ACC112 (cell line): ENCODE measurements around the gene ACSL4.
"Not testable (repeated sequence)": the region's sequence is repeated elsewhere in the genome, so short reads cannot be mapped to it uniquely, and the experiment has no call there.

ENCODE experiments used
- H2AFZ ChIP-seq: fragments of 200-600 bp; sonication (generic); one replicate; pipeline ENCODE4 v1.6.0; 2017; ENCODE audit warnings: antibody characterized with exemption, low read length; ENCODE audit not compliant: unreplicated experiment
- H3K27ac ChIP-seq: fragments of 200-600 bp; sonication (generic); 2 replicates; pipeline ENCODE4 v1.5.1; 2014; ENCODE audit warnings: low read depth, mild to moderate bottlenecking, antibody characterized with exemption, low read length, moderate library complexity
- H3K27me3 ChIP-seq: fragments of 200-600 bp; sonication (generic); 2 replicates; pipeline ENCODE4 v1.6.1; 2014; ENCODE audit warnings: mild to moderate bottlenecking, antibody characterized with exemption, low read length, moderate library complexity, mixed read lengths; ENCODE audit not compliant: insufficient read depth
- H3K36me3 ChIP-seq: fragments of 200-600 bp; sonication (generic); 2 replicates; pipeline ENCODE4 v1.6.1; 2016; ENCODE audit warnings: mild to moderate bottlenecking, antibody characterized with exemption, low read length, moderate library complexity, mixed read lengths; ENCODE audit not compliant: insufficient read depth
- H3K4me1 ChIP-seq: fragments of 200-600 bp; sonication (generic); one replicate; pipeline ENCODE4 v1.6.1; 2016; ENCODE audit warnings: low read length, mixed read lengths; ENCODE audit not compliant: insufficient read depth, unreplicated experiment, control insufficient read depth
- H3K4me3 ChIP-seq: fragments of 200-600 bp; sonication (generic); 2 replicates; pipeline ENCODE4 v1.5.1; 2014; ENCODE audit warnings: mild to moderate bottlenecking, low read depth, low read length
- H3K79me2 ChIP-seq: fragments of 200-600 bp; sonication (generic); one replicate; pipeline ENCODE4 v1.6.0; 2016; ENCODE audit warnings: low read length; ENCODE audit not compliant: control insufficient read depth, unreplicated experiment, insufficient read depth

The ACSL4 gene

DNA sequence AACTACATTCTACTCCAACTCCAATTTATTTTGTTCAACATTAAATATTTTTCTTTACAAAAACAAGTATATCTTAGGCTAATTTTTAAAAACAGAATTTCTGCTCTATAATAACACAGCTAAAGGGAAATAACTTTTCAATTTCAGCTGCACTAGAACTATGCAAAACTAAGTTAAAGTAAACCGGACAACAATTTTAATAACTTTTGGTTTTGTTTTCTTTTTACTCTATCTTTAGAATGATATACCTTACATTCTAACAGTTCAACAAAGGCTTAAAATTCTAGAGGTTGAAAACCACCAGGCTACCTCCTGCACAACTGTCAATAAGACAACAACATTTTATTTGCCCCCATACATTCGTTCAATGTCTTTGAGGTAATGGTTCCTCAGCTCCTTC lies 89.4 kb downstream of the ACSL4 start:
- Histone ChIP-seq H2AFZ (no peak overlapping the region), H3K4me3 (no peak overlapping the region), H3K79me2 (no peaks in the 10 kb centered on the region), H3K27me3 (no peaks in the 10 kb centered on the region), H3K36me3 (no peaks in the 10 kb centered on the region), H3K27ac (no peak overlapping the region), H3K4me1 (no peaks in the 10 kb centered on the region)

GRCh38 chrX:109638158-109638557 lies 94.9 kb downstream of the ACSL4 start:
- Histone ChIP-seq H3K79me2 (no peaks in the 10 kb centered on the region), H3K27me3 (no peaks in the 10 kb centered on the region), H3K4me1 (no peaks in the 10 kb centered on the region), H2AFZ (no peak overlapping the region), H3K36me3 (no peaks in the 10 kb centered on the region), H3K27ac (no peak overlapping the region), H3K4me3 (no peak overlapping the region)

GRCh38 chrX:109637477-109637876 lies 95.6 kb downstream of the ACSL4 start:
- H3K36me3 ChIP-seq, H3K27ac ChIP-seq, H2AFZ ChIP-seq, H3K4me3 ChIP-seq, H3K27me3 ChIP-seq, H3K4me1 ChIP-seq, H3K79me2 ChIP-seq: not testable (repeated sequence)

- Histone ChIP-seq H3K4me3 (no peak overlapping the region), H3K27me3 (no peaks in the 10 kb centered on the region), H3K36me3 (no peaks in the 10 kb centered on the region), H3K27ac (no peak overlapping the region), H3K79me2 (no peaks in the 10 kb centered on the region), H2AFZ (no peak overlapping the region), H3K4me1 (no peaks in the 10 kb centered on the region)
These were observed 97.9 kb downstream of the ACSL4 start for GRCh38 chrX:109635146-109635545.

DNA sequence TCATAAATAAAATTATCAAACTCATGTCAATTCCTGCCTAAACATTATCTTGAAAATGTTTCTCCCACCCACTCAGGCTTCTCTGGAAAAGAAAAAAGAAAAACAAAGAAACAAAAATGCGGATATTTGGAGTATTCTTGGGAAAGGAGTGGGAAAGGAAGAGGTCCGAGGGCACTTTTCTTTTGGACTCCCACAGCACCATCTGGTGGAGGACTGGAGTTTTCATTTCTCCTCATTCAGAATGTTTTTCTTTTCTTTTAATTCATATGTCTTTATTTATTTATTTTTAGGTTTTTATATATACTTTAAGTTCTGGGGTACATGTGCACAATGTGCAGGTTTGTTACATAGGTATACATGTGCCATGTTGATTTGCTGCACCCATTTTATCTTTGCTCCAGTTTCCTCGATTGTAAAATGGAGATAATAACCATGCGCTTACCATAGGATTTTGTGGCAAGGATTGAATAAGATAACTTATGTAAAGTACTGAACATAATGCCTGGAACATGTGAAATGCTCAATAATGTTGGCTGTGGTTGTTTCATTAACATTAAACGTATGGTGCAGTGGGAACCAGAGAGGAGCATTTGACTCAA lies 100.1 kb downstream of the ACSL4 start:
- Histone ChIP-seq H3K4me3 (no peak overlapping the region), H3K36me3 (no peaks in the 10 kb centered on the region), H2AFZ (no peak overlapping the region), H3K79me2 (no peaks in the 10 kb centered on the region), H3K27me3 (no peaks in the 10 kb centered on the region), H3K4me1 (no peaks in the 10 kb centered on the region), H3K27ac (no peak overlapping the region)

GRCh38 chrX:109629310-109629709 lies 103.7 kb downstream of the ACSL4 start:
- no peaks in the 10 kb centered on the region for H3K79me2 ChIP-seq
- H3K36me3 ChIP-seq: no peaks in the 10 kb centered on the region
- H3K27ac ChIP-seq: no peak overlapping the region
- no peak overlapping the region for H3K4me3 ChIP-seq
- H3K27me3 ChIP-seq: no peaks in the 10 kb centered on the region
- H3K4me1 ChIP-seq: no peaks in the 10 kb centered on the region
- no peak overlapping the region for H2AFZ ChIP-seq

DNA sequence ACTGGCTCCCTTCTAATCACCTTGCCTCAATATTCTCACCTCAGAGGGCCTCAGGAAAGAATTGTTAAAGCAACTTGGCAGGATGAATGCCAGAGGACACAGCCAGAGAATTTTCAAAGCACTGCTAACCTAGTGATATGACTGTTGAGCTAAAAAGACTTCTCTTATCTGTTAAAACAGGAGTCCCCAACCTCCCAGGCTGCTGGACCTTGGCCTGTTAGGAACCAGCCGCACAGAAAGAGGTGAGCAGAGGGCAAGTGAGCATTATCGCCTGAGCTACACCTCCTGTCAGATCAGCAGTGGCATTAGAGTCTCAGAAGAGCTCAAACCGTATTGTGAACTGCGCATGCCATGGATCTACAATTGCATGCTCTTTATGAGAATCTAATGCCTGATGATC lies 106.4 kb downstream of the ACSL4 start:
- H3K4me1 ChIP-seq: no peaks in the 10 kb centered on the region

DNA sequence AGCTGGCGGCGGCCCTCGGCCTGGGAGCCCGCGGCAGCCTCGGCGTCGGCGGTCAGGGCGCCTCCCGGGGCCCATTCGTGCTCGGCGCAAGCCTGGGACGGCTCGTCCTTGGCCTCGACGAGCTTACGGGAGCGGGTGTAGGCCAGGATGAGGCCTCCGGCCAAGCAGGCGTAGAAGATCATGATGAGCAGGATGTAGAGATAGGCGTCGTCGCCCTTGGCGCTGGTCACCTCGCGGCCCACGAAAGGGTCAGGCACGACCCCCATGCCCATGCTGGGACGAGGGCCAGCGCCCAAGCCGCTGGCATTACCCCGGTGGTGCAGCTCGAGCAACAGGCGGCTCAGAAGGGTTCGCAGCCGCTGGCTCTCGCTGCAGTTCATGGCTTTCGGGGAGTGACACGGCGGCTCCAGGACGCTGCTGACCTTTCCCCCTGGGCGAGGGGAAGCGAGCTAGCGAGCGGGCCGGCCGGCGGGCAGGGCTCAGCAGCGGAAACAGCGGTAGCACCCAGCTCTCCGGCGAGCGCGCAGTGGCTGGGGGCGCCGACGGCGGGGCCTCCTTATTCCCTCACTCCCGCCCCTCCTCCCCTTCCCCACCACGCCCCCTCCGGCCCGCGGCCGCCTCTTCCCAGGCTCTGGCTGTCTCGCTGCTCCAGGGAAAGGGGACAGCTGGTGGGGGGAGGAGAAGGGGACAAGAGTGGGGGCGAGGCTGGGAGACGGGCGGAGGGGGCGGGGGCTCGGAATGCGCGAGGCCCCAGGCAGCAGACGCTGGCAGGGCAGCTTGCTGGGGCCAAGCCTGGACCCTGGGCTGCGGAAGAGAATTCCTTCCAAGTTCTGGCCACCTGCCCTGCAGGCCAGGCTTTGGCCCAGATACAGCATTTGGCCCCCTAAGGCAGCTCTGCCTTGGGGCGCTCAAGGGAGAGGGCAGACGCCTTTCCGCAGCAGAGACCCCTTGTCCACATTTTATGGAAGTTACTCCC lies 108.1 kb downstream of the ACSL4 start, which contains the start of gene KCNE5:
Gene KCNE5, minus strand, starts transcription at position 532 of the 976 bp plus-strand sequence. Its CDS starts 152 bp downstream, at position 380.
- Histone ChIP-seq H3K36me3 (no peaks in the 10 kb centered on the region), H3K79me2 (no peaks in the 10 kb centered on the region), H3K27ac (no peak within 1 kb of the TSS), H3K4me1 (no peaks in the 10 kb centered on the region), H3K27me3 (no peaks in the 10 kb centered on the region), H2AFZ (no peak within 1 kb of the TSS), H3K4me3 (no peak within 1 kb of the TSS)

More for the DNA sequence above, 106.4 kb downstream of the ACSL4 start:
- Histone ChIP-seq H3K36me3 (no peaks in the 10 kb centered on the region), H3K27me3 (no peaks in the 10 kb centered on the region), H3K27ac (no peak overlapping the region), H3K79me2 (no peaks in the 10 kb centered on the region), H3K4me3 (no peak overlapping the region), H2AFZ (no peak overlapping the region)

GRCh38 chrX:109623997-109624396 lies 109.1 kb downstream of the ACSL4 start:
- H2AFZ ChIP-seq: no peak overlapping the region
- H3K4me3 ChIP-seq: no peak overlapping the region
- H3K27ac ChIP-seq: no peak overlapping the region
- no peaks in the 10 kb centered on the region for H3K36me3 ChIP-seq
- no peaks in the 10 kb centered on the region for H3K27me3 ChIP-seq
- no peaks in the 10 kb centered on the region for H3K4me1 ChIP-seq
- H3K79me2 ChIP-seq: no peaks in the 10 kb centered on the region

DNA sequence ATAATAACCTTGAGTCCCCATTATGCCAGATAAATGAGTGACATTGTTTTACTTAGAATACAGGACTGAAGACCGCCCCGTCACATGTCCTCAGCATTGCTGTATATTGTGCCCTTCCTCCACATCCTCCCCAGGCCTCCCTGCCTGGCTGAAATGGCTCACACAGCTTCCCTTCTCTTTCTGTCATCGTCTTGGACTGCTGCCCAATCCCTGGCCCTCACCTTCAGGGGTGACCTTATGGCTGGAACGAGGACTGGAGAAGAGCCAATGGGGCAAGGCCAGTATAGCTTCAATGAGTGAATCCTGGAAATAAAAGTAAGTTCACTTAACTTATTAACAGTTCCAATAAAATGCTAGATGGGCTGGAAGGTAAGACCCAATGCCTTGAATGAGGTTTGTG lies 110.8 kb downstream of the ACSL4 start:
- H3K27me3 ChIP-seq: no peaks in the 10 kb centered on the region
- H3K4me3 ChIP-seq: no peak overlapping the region
- no peaks in the 10 kb centered on the region for H3K36me3 ChIP-seq
- no peak overlapping the region for H2AFZ ChIP-seq
- no peaks in the 10 kb centered on the region for H3K79me2 ChIP-seq
- no peak overlapping the region for H3K27ac ChIP-seq
- no peaks in the 10 kb centered on the region for H3K4me1 ChIP-seq

- Histone ChIP-seq H3K4me3 (no peak overlapping the region), H3K27me3 (no peaks in the 10 kb centered on the region), H3K4me1 (no peaks in the 10 kb centered on the region), H2AFZ (no peak overlapping the region), H3K79me2 (no peaks in the 10 kb centered on the region), H3K27ac (no peak overlapping the region), H3K36me3 (no peaks in the 10 kb centered on the region)
These were observed 113.3 kb downstream of the ACSL4 start for GRCh38 chrX:109619771-109620170.
